Activated naive CD8-positive, alpha-beta T cell treated with anti-CD3 and anti-CD28 coated beads, Interleukin-2, amount 50 U/mL, for 16 hours (primary cell): ENCODE results near the gene SOX9.
"Not testable (repeated sequence)": the region's sequence is repeated elsewhere in the genome, so short reads cannot be mapped to it uniquely, and the experiment has no call there.

Source experiments
- DNase-seq: peaks from one replicate; pipeline ENCODE4 v3.0.0-alpha.2; 2020; ENCODE audit warnings: low read depth, low spot score

The SOX9 gene

DNA sequence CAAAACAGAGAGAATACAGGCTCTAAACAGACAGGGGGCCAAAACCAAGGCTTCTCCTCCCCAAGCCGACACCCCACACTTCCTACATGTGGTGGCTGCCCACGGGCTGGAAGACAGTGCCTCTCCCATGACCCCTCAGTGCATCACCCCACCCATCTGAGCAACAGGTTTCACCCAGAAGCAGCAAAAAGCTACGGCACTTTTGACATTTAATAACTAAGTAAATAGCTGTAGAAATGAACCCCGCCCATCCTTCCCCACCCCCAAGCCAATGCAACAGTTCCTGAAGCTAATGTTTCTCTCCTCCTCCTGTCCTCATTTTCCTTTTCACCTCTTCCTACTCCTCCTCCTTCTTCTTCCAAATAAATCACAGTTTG is 9.9 kb upstream of the SOX9 start:
- DNase-seq, result no peak

DNA sequence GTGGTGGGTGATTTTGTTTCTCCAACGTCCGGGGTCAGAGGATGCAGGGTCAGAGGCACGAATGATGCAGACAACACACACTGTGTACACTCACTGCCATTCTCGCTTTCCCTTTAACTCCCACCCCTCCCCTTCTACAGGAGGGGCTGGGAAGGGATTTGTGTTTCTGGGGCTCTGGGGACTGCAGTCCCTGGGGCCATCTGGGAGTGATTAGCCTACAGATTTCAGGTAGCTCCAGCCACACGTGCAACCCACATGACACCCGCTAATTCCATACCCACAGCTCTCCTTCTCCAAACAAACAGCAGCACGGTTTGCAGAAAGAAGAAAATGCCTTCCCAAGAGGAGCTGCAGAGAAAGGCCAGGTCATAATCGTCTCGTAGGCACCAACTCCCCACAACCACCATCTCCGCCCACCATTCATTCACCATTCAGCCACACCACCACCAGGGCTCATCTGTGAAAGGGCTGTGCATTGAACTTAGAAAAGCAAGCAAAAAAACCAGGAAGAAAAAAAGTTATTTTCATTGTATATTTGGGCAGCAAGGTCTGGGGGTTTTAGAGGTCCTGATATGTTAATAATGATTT is 9.4 kb upstream of the SOX9 start:
- DNase-seq, result no peak

DNA sequence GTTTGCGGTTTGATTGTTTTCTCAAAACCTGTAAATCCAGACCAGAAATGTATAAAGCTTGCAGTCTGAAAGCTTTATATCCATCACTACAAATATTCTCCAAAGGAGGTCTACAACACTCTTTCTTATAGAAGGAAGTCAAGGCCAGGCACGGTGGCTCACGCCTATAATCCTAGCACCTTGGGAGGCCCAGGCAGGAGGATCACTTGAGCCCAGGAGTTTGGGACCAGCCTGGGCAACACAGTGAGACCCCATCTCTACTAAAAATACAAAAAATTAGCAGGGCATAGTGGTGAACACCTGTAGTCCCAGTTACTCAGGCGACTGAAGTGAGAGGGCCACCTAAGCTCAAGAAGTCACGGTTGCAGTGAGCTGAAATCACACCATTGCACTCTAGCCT is 8.9 kb upstream of the SOX9 start:
- DNase-seq, result not testable (repeated sequence)

GRCh38 chr17:72113751-72114150 is 7.1 kb upstream of the SOX9 start:
- no peak for DNase-seq

- no peak for DNase-seq
Measured at GRCh38 chr17:72115781-72116525, 4.9 kb upstream of the SOX9 start.

DNA sequence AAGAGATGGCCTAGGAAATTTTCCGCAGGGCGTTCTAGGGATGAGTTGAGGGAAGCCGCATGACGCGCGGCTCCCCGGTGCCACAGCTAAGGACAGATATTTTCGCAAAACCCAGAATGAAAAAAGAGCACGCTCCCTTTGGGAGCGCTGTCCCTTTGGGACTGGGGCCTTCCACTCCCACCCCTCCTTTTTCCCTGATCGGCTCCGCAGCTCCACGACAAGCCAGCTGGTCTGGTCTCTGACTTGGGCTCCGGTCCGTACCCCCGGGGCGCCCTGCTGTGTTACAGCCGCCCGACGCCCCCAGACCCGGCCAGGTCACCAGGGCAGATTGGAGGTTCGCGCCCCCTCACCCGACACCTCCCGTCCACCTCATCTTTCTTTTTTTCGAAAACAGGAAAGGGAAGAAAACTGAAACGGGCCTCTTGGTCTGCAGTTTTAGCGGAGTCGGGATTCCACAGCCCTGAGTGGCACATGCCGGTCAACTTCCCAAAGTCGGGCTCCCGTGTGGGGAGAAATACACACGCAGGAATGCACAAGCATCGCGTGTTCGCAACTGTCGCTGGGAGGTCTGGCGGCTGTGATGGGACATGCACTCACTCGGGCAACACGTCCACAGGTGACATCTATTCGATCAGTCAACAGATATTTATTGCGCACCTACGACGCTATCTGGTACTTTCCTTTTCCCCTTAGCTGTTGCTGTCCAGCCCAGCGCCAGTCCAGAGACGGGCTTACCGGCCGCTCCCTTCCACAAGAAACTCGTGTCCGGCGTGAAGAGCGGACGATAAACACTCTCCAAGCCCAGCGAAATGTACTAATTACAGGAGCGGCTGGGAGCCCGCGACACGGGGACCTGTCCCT is 3.9 kb upstream of the SOX9 start:
- DNase-seq, result no peak

DNA sequence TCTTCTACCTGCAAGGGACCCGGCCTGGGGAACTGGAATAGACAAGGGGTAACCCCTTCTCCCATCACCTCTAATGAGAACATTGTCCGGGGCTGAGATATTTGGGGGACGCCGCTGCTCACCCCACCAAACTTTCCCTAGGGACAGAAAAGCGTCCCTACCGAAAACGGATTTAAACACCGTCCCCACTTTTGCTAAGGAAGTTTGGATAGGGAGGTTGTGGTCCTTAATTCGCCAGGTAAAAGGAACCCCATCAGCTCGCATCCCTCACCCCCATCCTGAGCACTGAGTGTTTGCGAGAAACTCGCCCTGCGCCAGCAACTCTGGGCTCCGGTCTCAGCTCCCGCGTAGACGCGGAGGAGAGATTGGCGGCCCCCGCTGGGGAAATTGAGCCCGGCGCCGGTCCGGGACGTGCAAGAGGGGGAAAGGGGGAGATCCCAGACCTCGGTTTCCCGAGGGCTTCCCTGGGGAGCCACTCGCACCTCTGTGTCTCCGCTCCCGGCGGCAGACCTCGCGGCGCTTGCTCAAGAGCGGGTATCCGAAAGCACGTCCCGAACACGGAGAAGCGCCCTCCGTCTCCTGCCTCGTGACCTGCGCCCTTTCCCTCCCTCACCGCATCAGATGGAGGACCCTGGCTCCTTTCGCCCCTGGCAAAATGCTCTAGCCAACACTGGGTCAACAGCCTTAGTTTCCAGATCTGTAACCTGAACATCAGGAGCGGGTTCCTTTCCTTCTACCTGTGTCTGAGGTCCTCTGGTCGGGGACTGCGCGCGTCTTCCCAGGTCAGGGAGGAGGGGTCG is 3.1 kb upstream of the SOX9 start:
- no peak for DNase-seq

GRCh38 chr17:72118335-72119076 is 2.3 kb upstream of the SOX9 start:
- DNase-seq, result no peak

GRCh38 chr17:72119077-72119872 is 1.5 kb upstream of the SOX9 start:
- DNase-seq, result no peak

DNA sequence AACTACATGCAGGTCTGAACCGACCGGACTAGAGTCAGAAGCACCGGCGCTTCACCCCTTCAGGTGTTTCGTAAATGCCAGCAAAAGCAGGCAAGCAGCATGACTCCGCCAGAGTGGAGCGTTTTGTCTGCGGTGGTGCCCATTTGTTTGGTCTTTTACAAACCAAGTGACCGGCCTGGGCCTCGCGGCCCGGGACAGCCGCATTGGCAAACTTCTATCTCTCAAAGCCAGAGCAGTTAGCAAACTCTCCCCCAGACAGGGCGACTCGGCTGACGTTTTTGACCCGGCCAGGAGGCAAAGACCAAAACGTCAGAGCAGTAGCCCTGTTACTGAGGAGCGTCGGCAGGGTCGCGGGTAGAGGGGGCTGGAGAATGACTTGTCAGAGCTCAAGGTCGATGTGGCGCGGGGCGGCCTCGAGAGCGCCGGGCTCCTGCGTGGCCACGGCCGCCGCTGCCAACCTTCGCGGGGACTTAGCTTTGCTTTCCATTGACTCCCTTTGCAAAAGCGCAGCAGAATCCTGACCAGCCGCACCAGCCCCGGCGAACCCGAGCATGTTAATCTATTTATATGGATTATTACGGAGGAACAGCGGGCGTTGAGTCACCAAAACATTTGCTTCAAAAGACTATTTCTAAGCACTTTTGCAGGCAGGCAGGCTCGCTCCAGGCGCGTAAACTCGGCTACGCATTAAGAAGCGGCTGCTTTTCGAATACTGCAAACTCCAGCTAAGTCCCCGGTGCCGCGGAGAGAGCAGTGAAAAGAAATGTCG is 763 bp upstream of the SOX9 start:
- DNase-seq, result no peak

GRCh38 chr17:72121164-72122009 is 567 bp downstream of the SOX9 start:
- DNase-seq, result no peak

DNA sequence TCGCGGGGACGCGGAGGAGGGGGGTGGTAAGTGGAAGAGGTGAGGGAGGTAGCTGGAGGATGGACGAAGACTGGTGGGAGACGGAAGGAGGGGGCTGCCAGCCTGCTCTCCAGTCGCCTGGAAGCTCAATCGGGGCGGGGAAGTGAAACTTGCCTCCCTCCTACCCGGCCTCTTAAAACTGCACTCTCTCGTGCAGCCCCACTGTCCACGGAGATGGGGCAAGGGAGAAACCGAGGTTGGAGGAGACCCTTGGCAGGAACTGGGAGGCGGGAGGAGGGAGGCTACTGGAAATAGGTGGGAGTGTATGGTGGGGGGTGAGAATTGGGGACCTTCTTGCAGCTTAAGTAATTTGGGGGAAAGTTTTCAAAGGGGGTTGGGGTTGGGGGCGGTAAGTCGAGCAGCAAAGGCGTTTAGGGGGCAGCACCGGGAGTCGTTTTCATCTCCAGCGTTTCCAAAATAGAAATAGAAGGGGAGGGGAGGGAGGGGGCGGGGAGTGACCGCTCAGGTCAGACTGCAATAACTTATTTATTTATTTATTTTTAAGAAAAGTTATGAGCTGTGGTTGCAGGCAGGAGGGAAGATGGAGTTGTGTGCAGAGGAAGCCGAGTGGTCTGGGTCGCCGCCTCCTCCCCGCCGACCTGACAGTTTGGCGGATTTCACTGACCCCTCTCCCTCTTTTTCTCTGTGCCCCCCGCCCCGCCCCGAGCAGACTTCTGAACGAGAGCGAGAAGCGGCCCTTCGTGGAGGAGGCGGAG is 1.4 kb downstream of the SOX9 start:
- DNase-seq, result no peak

GRCh38 chr17:72122765-72123529 is 2.1 kb downstream of the SOX9 start:
- DNase-seq, result no peak

DNA sequence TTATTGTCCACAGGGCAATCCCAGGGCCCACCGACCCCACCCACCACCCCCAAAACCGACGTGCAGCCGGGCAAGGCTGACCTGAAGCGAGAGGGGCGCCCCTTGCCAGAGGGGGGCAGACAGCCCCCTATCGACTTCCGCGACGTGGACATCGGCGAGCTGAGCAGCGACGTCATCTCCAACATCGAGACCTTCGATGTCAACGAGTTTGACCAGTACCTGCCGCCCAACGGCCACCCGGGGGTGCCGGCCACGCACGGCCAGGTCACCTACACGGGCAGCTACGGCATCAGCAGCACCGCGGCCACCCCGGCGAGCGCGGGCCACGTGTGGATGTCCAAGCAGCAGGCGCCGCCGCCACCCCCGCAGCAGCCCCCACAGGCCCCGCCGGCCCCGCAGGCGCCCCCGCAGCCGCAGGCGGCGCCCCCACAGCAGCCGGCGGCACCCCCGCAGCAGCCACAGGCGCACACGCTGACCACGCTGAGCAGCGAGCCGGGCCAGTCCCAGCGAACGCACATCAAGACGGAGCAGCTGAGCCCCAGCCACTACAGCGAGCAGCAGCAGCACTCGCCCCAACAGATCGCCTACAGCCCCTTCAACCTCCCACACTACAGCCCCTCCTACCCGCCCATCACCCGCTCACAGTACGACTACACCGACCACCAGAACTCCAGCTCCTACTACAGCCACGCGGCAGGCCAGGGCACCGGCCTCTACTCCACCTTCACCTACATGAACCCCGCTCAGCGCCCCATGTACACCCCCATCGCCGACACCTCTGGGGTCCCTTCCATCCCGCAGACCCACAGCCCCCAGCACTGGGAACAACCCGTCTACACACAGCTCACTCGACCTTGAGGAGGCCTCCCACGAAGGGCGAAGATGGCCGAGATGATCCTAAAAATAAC is 3.0 kb downstream of the SOX9 start:
- DNase-seq, result no peak

DNA sequence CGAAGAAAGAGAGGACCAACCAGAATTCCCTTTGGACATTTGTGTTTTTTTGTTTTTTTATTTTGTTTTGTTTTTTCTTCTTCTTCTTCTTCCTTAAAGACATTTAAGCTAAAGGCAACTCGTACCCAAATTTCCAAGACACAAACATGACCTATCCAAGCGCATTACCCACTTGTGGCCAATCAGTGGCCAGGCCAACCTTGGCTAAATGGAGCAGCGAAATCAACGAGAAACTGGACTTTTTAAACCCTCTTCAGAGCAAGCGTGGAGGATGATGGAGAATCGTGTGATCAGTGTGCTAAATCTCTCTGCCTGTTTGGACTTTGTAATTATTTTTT is 3.6 kb downstream of the SOX9 start:
- DNase-seq, result no peak

- no peak for DNase-seq
Measured at GRCh38 chr17:72125226-72125651, 4.4 kb downstream of the SOX9 start.
